GM23248 (cell line): ENCODE measurements around the gene NCAPD2.

Experiments
- EZH2 ChIP-seq: fragments of 200-600 bp; sonication (generic); IDR thresholded peaks from 2 replicates; pipeline ENCODE4 v1.6.1; 2018; ENCODE audit warnings: antibody characterized with exemption, mild to moderate bottlenecking; ENCODE audit not compliant: insufficient read depth, poor library complexity, severe bottlenecking
- EZH2phosphoT487 ChIP-seq: fragments of 200-600 bp; sonication (generic); IDR thresholded peaks from 2 replicates; pipeline ENCODE4 v1.6.1; 2018; ENCODE audit warnings: antibody characterized with exemption, moderate library complexity, mild to moderate bottlenecking, low read depth; ENCODE audit not compliant: insufficient read depth

- TF ChIP-seq EZH2phosphoT487 (no peak), EZH2 (no peak)
Measured at GRCh38 chr12:6468283-6468575, 25.7 kb upstream of the NCAPD2 start.
